CD4-positive, alpha-beta T cell treated with Interleukin-12 subunit alpha and Interleukin-12 subunit beta, for 1 hour (primary cell): Measurements from ENCODE around the gene LNPEP.

ENCODE experiments used
- DNase-seq: peaks from one replicate; pipeline ENCODE4 v3.0.0-alpha.2; 2020

LNPEP gene

DNA sequence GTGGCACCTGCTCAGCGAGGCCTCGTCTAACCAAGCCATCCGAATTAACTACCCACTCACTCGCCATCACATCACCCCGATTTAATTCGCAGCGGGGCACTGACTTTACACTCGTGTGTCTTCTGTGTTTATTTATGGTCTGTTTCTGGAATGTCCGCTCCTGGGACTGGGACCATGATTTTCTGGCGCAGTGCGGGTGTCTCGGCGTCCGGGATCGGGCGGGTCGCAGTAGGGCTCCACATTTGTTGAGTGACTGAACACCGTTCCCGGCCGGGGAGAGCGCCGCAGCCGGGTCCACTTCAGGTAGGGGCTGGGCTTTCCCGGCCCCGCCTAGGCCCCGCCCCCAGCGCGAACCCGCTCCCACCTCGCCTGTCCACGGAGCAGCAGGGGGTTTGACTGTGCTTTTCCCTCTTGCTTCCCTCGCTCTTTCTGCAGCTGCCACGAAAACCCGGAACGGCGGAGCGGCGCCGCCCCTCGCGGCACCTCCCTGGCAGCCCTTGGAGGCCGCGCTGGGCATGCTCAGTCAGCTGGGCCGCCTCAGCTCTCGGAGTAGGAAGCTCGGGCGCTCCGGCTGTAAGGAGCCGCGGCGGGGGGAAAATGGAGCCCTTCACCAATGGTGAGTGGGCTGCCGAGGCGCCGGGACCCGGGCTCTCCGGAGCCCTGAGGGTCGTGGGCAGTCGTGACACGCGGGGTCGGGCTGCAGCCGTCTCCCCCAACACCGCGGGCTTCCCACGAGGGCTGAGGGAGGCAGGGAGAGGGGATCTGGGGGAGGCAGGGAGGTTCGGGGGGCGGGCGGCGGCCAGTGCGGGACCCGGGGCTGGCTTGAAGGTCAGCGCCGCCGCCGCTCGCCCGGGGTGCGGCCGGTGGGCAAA is at the start of gene LNPEP:
Gene LNPEP, plus strand, starts transcription at position 522 of the 872 bp plus-strand sequence. Its CDS starts 76 bp downstream, at position 598.
- peak; percentile 96 for DNase-seq

DNA sequence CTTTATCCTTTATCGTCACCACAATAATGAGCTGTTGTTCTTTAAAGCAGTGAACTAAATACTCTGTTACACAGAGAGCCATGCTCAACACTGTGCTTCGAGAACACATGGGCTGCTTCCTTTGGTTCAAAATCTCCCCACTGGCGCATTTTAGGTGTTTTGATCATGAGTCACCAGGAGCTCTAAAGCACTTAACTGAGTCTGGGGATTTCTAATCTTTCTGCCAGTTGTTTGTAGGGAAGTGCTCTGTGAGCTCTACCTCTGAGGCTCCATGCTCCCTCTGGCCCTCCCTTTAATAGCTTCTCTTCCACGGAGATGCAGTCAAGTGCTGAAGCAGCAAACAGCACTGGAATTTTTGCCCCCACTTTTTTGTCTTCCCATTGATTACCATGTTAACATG is 42.5 kb upstream of the LNPEP start:
- DNase-seq: no peak

DNA sequence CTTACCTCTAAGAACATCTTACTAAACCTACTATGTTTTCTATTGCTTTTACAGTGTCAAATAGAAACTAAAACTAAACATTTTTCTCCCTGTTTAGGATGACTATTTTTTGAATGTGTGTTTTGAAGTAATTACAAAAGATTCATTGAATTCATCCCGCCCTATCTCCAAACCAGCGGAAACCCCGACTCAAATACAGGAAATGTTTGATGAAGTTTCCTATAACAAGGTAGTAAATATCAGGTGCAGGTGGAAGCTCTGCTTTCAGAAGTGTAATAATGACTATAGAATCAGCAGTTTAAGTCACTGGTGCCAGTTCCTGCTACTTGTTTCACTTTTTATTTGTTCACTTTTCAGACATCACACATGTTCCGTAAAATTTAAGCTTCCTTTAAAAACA is 39.6 kb upstream of the LNPEP start:
- peak; percentile 67 for DNase-seq

DNA sequence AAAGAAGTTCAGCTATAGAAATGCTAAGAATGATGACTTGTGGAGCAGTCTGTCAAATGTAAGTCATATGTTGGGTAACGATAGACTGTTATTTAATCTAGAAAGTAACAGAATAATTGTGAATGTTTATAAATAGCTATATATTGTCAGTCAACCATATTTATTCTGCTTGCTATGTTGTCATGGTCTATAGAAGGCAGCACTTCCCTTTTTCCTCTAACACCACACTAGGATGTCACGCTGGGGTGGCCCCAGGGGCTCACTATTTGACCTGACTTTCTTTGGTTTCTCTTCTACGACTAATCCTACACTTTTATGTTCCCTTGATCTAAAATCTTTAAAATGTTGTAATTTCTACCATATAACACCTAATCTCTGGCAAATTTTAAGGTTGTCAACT is 39.1 kb upstream of the LNPEP start:
- DNase-seq: no peak

GRCh38 chr5:96901384-96901783 is 34.5 kb upstream of the LNPEP start:
- no peak for DNase-seq

GRCh38 chr5:96901841-96902240 is 34.0 kb upstream of the LNPEP start:
- no peak for DNase-seq

DNA sequence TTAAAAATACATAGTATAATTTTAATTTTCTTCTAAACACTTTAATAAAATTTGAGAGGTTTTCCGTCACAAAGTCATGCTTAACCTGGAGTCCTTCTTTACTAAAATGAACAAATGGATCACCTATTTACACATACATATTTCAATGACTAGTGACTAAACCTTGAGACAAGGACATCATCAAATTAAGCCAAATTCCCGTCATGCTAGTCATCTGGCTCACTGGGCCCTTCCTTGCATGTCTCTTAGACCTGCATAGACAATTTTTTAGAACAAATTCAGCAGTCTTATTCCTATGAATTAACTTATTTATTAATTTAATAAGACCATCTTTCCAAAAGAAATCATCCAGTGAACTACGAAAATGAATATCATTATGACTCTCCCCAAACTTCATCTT is 33.0 kb upstream of the LNPEP start:
- no peak for DNase-seq

DNA sequence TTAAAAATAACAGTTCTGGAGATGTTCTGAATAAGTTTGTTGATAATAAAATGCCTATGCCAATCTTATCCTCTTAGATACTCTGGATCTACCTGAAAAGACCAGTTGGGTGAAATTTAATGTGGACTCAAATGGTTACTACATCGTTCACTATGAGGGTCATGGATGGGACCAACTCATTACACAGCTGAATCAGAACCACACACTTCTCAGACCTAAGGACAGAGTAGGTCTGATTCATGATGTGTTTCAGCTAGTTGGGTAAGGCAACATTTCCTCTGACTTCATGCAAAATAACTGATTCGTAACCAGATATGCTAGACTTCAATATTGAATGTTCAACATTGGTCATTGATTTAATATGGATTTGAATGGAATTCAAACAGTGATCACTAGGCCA is 32.6 kb upstream of the LNPEP start:
- no peak for DNase-seq

DNA sequence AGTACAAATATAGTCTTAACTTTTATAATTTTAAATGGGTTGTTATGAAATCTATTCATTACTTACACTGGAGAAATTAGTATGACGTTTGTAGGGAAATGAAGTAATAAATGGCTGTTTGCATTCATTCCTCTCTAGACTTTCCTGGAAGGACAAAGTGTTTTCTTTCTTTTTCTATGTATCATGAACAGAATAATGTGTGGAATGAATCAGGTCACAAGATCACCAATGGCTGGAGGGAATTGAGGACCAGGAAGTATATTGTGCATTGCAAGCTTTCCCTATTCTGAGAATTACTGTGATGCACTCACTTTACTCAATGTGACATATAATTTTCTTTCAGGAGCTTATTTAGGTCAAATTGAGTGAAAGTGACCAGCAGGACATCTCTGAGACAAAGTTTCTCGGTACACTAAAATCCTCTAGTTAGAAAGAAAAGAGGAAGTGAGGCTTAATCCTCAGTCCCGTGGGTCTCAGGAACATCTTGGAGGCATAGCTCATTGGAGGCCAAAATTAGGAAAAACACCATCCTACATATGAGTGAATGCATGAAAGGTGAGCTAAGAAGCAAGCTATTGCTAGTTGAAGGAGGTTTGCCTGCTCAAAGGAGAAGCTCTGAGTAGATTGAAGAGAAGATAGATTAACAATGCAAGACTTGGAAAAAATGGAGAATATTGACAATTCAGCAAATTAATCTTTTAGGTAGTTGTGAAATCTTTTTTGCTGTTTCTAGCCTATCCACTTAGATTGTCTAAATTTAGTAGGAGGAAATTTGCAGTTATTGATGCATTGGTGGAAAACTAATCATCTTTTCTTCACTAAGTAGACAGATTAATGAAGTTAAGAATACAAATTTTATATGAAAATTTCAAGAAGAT is 31.6 kb upstream of the LNPEP start:
- no peak for DNase-seq

GRCh38 chr5:96905864-96906263 is 30.0 kb upstream of the LNPEP start:
- DNase-seq: no peak

- no peak for DNase-seq
Measured at GRCh38 chr5:96909003-96909402, 26.9 kb upstream of the LNPEP start.

DNA sequence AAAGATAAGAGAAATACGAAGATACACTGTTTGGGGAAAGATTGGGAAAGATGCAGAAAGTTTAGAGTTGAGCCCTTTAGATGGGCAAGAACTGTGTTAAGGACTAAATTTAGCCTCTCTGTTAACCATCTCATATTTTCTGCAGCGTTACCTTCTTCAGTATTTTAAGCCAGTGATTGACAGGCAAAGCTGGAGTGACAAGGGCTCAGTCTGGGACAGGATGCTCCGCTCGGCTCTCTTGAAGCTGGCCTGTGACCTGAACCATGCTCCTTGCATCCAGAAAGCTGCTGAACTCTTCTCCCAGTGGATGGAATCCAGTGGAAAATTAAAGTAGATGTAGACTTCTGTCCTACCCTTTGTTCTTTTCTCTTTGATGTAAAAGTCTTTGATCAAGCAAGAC is 26.4 kb upstream of the LNPEP start:
- DNase-seq: no peak

GRCh38 chr5:96911139-96911538 is 24.7 kb upstream of the LNPEP start:
- DNase-seq: no peak

DNA sequence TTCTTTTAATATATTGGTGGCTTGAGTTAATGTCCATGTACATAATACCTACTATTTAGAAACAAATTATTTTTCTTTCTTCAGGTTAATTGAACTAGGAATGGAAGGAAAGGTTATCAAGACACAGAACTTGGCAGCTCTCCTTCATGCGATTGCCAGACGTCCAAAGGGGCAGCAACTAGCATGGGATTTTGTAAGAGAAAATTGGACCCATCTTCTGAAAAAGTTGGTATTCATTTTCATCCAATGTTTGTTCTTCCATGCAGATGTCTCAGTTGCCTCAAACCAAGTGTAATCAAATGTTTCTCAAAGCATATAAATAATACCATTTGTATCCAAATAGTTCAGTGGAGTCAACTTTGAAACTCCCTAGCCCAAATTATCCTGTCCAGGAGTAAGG is 22.6 kb upstream of the LNPEP start:
- no peak for DNase-seq

DNA sequence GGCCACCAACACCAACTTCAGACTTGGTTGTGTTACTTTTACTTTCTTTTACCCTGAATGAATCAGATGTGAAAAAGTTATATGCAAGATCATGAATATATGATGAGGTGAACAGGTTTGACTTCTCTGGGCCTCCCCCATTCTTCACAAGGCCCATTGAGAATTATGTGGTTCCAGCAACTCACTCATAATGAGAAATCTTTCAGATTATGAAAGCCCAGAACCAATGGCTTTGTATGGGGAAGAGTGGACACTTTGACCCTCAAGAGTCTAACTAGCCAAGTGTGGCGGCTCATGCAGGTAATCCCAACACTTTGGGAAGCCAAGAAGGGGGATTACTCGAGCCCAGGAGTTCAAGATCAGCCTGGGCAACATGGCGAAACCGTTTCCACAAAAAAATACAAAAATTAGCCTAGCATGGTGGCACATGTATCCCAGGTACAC is 16.1 kb upstream of the LNPEP start:
- no peak for DNase-seq

DNA sequence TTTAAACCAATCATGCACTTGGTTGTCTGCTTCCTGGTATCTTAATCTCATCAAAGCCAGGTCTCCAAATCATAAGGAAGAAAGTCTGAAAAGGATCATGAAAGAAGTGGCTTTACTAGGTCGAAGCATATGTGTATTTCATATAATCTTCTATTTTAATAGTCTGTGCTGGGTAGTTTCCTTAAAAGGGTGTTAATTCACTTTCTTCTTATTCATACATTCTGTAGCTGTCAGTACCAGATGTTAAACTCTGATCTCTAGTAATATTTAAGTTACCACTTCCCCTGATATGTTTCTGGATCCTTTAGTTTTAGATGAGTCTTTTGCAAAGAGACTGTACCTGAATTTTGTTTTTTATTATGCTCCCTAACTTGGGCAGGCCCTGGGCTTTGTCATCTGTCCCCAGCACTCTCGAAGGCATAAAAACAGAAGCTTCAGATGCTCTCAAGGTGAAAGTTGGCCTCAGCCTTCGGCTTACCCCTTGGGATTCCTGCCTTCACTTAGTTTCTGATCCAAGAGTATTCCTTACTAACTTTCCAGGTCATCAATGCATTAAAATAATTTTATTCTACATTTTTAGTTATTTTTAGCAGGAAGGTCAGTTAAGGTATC is 15.0 kb upstream of the LNPEP start:
- no peak for DNase-seq

- DNase-seq: no peak
Measured at GRCh38 chr5:96922499-96923244, 13.2 kb upstream of the LNPEP start.

GRCh38 chr5:96924016-96924443 is 11.8 kb upstream of the LNPEP start:
- peak; percentile 24 for DNase-seq

- no peak for DNase-seq
Measured at GRCh38 chr5:96926276-96926675, 9.6 kb upstream of the LNPEP start.

- DNase-seq: no peak
Measured at GRCh38 chr5:96927008-96927407, 8.9 kb upstream of the LNPEP start.

GRCh38 chr5:96928931-96929708 is 6.8 kb upstream of the LNPEP start:
- DNase-seq: no peak

GRCh38 chr5:96930058-96930457 is 5.8 kb upstream of the LNPEP start:
- no peak for DNase-seq
